Measurements from ENCODE around the gene NUDT8.
"Not testable (repeated sequence)": the region's sequence is repeated elsewhere in the genome, so short reads cannot be mapped to it uniquely, and the experiment has no call there.

NUDT8 gene

DNA sequence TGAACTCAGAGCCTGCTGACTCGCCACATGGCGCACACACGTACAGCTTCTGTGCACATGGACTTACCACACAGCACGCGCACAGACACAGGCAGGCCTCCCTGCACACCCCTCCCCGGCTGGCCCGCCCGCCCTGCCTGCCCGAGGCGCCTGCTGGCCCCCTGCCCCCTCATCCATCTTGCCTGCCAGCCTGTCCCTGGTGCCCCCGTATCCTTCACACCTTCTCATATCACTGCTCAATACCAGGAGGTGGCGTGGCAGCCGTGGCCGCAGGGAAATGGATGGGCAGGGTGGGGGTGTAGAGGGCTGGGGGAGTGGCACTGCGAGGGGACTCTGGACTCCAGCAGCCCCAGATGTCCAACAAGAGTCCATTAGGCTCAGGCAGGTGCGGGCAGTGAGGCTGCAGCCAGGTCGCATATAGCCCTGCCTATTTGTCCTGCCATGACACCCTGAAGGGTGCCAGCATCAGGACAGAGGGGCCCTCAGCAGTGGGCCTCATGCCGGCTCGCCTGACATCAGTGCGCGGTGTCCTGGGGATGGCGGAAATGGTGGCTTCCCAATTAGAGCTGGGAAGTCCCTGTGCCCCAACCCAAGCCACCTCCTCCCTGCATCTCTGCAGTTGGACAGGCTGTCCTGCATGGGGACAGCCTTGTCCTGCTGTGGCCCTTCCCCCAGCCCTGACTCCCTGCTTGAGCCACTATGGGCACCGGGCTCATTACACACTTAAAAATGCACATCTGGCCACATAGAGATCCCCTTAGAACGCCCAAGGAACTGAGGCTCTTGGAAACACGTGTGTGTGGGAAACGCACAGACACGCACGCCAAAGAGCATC lies 11.8 kb upstream of the NUDT8 start:
- no peak for DNase-seq

GRCh38 chr11:67640758-67641337 lies 11.1 kb upstream of the NUDT8 start:
- DNase-seq = no peak

DNA sequence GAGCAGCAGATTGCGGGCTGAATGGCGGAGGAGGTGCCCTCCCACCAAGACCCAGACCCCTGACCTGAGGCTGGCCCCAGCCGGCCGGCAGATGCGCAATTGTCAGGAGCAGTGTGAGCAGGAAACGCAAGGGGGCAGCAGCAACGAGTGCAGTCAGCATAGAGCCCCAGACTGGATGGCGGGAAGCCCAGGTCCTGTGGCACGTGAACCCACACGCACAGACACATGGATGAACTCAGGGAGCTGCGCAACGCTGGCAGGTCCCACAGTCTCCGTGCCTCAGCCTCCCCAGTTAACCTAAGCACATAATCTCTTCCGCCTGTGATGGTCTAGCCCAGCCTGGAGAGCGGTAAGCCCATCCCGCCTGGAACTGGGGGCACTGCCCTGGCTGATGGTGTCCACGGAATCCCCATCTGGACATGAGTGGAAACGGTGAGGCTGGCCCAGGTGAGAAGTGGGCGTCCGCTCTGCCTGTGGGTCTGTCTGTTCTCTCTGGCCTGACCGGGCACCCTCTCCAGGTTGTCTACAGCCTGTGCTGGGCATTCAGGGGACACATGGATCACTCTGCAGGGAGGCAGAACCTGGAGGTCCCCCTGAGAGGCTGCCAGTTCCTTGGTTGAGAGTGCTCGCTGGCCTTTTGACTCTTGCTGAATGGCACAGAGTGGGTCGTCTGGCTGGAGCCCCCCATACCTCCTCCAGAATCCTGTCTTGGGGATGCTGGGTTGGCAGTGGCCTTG lies 10.5 kb upstream of the NUDT8 start:
- DNase-seq = peak; percentile 43

GRCh38 chr11:67639438-67639859 lies 9.7 kb upstream of the NUDT8 start, which contains the start of gene TBX10:
TBX10 (minus strand) TSS chr11:67639763; CDS start chr11:67639472, 291 bp downstream.
- no peak for DNase-seq

- no peak for DNase-seq
Observed at GRCh38 chr11:67638535-67639437, 9.0 kb upstream of the NUDT8 start.

- not testable (repeated sequence) for DNase-seq
Observed at GRCh38 chr11:67637441-67637840, 7.7 kb upstream of the NUDT8 start.

DNA sequence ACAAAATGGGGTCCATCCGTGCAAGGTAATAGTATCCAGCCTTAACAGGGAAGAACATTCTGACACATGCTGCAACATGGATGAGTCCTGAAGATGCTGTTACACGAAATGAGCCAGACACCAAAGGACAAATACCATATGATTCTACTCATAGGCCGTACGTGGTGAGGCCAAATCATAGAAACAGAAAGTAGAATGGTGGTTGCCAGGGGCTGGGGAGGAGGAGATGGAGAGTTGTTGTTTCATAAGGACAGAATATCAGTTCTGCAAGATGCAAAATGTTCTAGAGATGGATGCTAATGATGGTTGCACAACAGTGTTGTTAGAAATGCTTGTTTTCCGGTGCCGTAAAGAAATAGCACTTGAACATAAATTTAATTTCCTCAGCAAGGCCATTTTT lies 7.2 kb upstream of the NUDT8 start:
- no peak for DNase-seq

DNA sequence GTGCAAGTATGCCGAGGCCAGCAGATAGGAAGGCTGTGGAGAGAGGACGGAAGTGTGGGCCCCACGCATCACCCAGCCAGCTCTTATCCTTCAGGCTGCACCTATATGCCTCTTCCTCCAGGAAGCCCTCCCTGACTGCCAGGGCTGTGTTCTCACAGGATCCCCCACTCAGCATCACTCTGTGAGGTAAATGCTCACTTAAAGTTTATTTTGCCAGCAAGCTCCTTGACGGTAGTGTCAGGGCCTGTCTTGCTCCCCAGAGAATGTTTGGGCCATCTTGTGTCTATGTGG lies 5.4 kb upstream of the NUDT8 start:
- no peak for DNase-seq

DNA sequence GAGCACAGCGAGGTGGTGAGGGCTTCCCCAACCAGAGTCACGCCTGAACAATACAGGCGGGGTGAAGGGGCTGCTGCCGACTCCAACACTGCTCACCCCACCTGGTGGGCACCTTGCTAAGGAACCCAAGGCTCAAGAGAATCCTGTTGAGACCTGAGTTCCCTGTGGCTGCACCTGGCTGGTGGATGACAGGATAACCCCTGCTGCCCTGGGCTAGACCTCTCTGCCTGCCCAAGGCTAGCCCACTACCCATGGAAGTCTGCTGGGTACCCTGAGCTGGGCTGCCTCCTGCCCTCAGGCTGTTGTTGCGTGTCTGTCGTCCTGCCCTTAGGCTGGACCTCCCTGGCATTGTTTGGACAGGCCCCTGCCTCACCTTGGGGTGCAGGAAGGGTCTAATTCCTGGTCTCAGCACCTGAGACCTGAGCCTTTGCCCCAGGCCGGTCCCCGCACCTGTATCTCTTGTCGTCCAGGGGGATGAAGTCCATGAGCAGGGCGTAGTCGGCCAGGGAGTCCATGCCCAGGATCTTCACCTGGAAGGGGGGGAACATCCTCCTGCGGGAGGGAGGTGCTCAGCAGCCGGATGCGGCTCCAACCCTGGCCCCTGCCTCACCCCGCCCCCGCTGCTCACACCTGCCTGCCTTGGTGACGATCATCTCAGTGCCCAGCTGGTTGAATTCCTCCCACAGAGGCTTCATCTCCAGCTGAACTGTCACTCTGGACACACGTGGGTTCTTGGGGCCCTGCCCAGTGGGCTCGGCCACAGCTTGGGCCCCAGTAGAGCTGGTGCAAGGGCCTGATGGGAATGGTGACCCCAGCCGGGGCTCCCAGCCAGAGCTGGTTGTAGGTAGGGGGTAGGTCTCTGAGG lies 4.9 kb upstream of the NUDT8 start:
- no peak for DNase-seq

- DNase-seq = no peak
Observed at GRCh38 chr11:67633758-67634365, 4.1 kb upstream of the NUDT8 start.

DNA sequence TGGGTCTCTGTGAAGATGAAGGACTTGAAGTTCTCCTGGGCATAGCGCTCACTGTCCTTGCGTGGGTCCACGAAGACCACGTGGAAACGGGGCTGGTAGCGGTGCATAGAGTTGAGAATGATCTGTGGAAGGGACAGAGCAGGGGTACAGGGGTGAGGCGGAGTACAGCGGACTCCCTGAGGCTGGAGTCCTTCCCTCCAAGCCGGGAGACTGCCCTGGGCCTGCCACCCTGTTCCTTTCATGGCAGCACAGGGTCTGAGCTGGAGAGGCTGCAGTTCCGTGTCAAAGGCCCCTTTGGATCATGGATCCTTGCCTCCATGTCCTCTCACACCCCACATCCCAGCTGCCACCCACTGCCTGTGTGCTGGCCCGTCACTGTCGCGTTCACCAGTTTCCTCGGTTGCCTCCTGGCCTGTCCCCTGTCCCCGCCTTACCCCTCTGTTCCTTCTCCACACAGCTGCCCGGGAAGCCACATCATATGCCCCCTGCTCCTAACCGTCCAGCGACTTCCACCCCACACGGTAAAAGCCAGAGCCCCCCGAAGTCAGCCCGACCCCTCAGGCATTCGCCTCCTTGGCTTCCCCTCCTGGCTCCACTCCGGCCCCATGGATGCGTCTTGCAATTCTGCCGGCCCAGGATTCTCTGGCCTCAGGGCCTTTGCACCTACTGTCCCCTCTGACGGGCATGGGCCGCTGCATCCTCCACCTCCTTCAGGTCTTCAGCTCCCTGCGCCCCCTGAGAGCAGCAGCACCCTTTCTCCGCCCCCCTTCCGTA lies 3.4 kb upstream of the NUDT8 start:
- DNase-seq = no peak

- no peak for DNase-seq
Observed at GRCh38 chr11:67632175-67632981, 2.6 kb upstream of the NUDT8 start.

DNA sequence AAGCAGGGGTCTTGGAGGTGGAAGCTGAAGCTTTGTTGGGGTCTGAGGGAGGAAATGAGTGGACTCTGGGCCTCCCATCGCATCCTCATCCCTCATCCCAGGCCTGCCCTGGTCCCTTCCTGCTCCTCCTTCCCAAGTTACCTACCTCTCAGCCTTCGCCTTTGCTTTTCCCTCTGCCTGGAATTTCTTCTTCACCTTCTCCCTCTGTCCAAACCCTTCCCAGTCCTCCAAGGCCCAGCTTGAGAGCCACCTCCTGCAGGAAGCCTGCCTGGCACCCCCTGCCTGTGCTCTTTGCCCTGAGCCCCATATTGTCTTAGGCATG lies 2.1 kb upstream of the NUDT8 start:
- no peak for DNase-seq

GRCh38 chr11:67631411-67631810 lies 1.7 kb upstream of the NUDT8 start:
- DNase-seq = no peak

- no peak for DNase-seq
Observed at GRCh38 chr11:67630943-67631331, 1.2 kb upstream of the NUDT8 start.

GRCh38 chr11:67630228-67630942 lies 648 bp upstream of the NUDT8 start:
- peak; percentile 91 for DNase-seq

DNA sequence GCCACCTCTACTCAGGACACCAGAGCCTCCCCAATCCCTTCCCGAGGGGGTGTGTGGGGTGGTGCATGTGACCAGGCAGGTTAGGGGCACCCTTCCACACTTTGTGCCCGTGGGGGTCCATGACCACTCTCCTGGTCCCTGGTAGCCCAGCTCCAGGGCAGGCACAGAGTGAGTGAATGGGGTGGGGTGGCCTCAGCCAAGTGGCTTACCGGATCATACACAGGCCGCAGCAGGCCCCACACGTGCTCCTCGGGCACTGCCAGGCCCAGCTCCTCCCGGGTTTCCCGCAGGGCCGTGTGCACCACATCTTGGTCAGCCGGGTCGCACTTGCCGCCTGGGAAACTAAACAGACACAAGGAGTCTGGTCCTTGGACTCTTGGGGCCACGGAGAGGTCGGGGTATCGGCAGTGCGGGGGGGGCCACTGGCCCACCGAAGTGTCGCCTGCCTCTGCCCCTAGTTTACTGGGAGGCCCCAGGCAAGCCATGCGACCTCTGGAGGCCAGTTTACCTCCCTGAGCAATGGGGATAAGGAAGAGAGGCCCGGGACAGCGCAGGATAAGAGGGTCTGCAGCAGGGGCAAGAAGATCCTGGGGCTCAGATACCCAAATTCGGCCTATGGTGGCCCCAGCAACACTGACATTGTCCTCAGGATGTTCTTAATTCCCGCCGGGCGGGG lies 889 bp downstream of the NUDT8 start:
- DNase-seq = no peak

DNA sequence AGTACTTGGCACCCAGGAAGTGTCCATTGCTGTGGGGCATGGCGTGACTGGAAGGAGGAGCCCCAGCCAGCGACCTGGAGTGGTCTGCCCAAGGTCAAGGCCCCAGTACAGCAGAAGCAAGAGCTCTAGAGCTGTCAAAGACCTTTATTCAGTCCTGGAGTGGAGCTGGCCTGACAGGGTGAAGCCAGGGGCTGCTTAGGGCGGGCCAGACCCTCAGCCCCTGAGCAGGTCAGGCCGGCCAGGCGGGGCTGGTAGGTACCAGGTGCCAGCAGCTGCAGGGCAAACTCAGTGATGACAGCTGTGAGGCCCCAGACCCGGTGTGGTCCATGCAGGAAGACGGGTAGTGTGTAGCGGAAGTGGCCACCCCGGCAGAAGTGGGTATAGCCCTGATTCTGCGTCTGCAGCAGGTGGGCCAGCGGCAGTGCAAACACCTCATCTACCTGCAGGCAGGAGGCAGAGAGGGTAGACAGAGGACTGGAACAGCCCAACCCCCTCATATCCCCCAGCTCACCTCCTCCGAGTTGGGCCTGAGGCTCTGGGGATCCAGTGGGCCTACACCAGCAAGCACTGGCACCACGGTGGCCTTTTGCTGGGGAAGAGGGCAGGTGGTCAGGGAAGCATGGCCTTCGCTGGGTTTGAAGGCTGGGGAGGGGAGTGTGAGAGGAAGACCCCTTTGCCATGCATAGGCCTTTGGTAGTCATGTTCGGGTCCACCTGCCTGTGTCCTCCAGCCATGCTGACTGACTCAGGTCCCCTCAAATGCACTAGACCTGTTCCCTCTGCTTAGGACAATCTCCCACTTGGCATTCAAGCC lies 1.7 kb downstream of the NUDT8 start:
- DNase-seq = no peak

Data from activated effector memory CD4-positive, alpha-beta T cell treated with Interleukin-2 at 50 U/mL for 16 hours (primary cell).